ENCODE measurements around the gene JAKMIP1.

DNA sequence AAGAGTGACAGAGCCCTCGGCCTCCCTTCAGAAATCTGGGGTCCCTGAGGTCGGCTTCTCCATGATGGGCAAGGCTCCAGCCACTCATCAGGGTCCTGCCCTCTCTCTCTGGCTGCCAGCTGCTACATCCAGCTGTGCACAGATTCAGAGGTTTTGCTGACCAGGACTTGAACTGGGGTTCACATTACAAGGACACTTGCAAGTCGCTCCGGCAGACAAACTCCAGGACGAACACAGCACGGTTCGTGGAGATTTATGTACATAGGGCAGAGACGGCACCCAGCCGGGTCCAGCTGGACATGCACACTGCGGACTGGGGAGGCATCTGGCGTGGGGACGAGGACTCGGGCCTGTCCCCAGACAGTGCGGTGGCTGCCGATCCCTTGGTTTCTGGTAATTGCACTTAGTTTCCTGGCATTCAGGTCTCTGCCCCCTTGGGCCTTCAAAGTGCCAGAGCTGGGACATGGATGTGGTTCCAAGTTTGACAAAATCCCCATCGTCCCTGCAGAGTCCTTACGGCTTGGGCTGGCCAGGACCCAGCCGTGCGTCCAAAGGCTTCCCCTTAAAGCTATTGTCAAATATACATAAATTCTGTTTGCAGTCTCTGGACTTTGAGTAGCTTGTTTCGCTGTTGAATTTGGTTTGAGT, 175.9 kb downstream of the JAKMIP1 start:
- TF ChIP-seq ZNF384 (IDR thresholded peaks at IDR 0.05): no peak
- no peak for TF ChIP-seq FOXM1 (IDR thresholded peaks at IDR 0.05; ENCODE audit: borderline replicate concordance)
- no peak for TF ChIP-seq FOXA1 (IDR thresholded peaks at IDR 0.05)
- TF ChIP-seq FOXK2 (IDR thresholded peaks at IDR 0.05): no peak
- TF ChIP-seq TARDBP (IDR thresholded peaks at IDR 0.05): no peak
- TF ChIP-seq SP1 (IDR thresholded peaks at IDR 0.05): no peak
- no peak for TF ChIP-seq NFRKB (IDR thresholded peaks at IDR 0.05)
- no peak for TF ChIP-seq ARNT (IDR thresholded peaks at IDR 0.05)
- no peak for TF ChIP-seq HDGF (IDR thresholded peaks at IDR 0.05; ENCODE audit: borderline replicate concordance)
- no peak for TF ChIP-seq CTBP1 (IDR thresholded peaks at IDR 0.05; ENCODE audit: borderline replicate concordance)
